Endothelial cell (in vitro differentiated cells): ENCODE measurements around the gene PLD6. TPM values are rescaled to one million over a fixed set of nuclear protein-coding genes. Genes with fewer than 3 reads are reported as not detected.

ENCODE experiments used
- DNase-seq: peaks from one replicate; pipeline ENCODE4 v3.0.0; 2021; ENCODE audit warnings: low spot score
- H3K27ac Mint-ChIP-seq: one replicate; pipeline ENCODE4 v1.8.0; 2021; ENCODE audit warnings: mixed read lengths, inconsistent platforms; ENCODE audit not compliant: unreplicated experiment
- H3K27me3 Mint-ChIP-seq: one replicate; pipeline ENCODE4 v1.8.0; 2021; ENCODE audit warnings: mild to moderate bottlenecking, moderate library complexity, mixed read lengths, inconsistent platforms; ENCODE audit not compliant: unreplicated experiment
- H3K36me3 Mint-ChIP-seq: one replicate; pipeline ENCODE4 v1.8.0; 2021; ENCODE audit warnings: mild to moderate bottlenecking, low read depth, mixed read lengths, inconsistent platforms; ENCODE audit not compliant: unreplicated experiment
- H3K4me1 Mint-ChIP-seq: one replicate; pipeline ENCODE4 v1.8.0; 2021; ENCODE audit warnings: mild to moderate bottlenecking, mixed read lengths, inconsistent platforms; ENCODE audit not compliant: unreplicated experiment
- H3K4me3 Mint-ChIP-seq: one replicate; pipeline ENCODE4 v1.8.0; 2021; ENCODE audit warnings: mild to moderate bottlenecking, mixed read lengths, inconsistent platforms; ENCODE audit not compliant: unreplicated experiment
- H3K9me3 Mint-ChIP-seq: one replicate; pipeline ENCODE4 v1.8.0; 2021; ENCODE audit warnings: mixed read lengths, inconsistent platforms; ENCODE audit not compliant: unreplicated experiment
- total RNA-seq: library from RNA; stranded (reverse); fragmentation: NEBNext Ultra II Directional; extraction: Animal tissue kit (Norgen Biotek cat#: 25700); gene quantifications from one replicate; pipeline ENCODE4 v1.2.1, GENCODE V29; 2021; ENCODE audit not compliant: unreplicated experiment
- TF ChIP-seq, protein P1 (sequence below): fragments of 200-600 bp; sonication (generic); IDR thresholded peaks from one replicate; pipeline ENCODE4 v1.5.0; 2021; ENCODE audit warnings: antibody characterized with exemption; ENCODE audit not compliant: unreplicated experiment

PLD6 gene
- total RNA-seq, 1 donor from 2014 or later = 0.21 TPM

DNA sequence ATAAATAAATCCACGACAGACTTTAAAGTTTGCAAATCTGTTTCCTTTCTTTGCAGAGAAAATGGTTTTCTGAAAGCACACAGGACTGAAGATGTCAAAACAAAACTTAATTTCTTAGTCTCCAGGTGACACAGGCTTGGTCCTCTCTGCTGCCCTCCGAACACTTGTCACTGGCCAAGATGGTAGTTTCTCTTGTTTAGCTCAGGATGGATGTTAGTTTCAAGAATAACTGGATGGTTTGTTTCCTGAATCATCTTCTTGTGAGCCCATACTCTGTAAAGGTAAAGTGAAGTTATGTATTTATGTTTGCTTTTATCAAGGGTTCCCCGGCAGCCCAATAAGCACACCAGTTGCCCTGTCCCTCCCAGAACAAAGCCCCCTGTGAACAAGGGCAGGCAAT, 40.7 kb upstream of the PLD6 start:
- Mint-ChIP-seq H3K36me3 (peaks cover 15% of the 10 kb centered on the region), H3K27me3 (no peaks in the 10 kb centered on the region), H3K4me3 (no peak overlapping the region), H3K4me1 (no peaks in the 10 kb centered on the region), H3K27ac (no peak overlapping the region), H3K9me3 (no peaks in the 10 kb centered on the region)
- DNase-seq = no peak
- TF ChIP-seq, protein P1, sequence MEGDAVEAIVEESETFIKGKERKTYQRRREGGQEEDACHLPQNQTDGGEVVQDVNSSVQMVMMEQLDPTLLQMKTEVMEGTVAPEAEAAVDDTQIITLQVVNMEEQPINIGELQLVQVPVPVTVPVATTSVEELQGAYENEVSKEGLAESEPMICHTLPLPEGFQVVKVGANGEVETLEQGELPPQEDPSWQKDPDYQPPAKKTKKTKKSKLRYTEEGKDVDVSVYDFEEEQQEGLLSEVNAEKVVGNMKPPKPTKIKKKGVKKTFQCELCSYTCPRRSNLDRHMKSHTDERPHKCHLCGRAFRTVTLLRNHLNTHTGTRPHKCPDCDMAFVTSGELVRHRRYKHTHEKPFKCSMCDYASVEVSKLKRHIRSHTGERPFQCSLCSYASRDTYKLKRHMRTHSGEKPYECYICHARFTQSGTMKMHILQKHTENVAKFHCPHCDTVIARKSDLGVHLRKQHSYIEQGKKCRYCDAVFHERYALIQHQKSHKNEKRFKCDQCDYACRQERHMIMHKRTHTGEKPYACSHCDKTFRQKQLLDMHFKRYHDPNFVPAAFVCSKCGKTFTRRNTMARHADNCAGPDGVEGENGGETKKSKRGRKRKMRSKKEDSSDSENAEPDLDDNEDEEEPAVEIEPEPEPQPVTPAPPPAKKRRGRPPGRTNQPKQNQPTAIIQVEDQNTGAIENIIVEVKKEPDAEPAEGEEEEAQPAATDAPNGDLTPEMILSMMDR = no peak

DNA sequence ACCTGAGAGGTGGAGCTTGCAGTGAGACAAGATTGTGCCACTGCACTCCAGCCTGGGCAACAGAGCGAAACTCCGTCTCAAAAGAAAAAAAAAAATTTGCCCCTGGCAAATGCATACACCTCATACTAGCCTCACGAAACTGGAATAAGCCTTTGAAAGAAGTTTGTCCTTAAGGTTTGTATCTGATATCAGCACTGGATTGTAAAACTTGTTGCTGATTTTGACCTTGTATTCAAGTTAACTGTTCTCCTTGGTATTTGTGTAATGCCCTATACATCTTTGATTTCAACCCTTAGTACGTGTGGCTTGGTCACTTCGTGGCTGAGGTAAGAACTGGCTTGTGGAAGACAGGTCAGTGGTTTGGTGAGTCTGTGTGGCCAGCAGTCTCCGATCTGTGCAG, 37.0 kb upstream of the PLD6 start:
- H3K9me3 Mint-ChIP-seq = no peaks in the 10 kb centered on the region
- no peak for DNase-seq
- no peaks in the 10 kb centered on the region for H3K27me3 Mint-ChIP-seq
- no peak overlapping the region for H3K27ac Mint-ChIP-seq
- H3K4me1 Mint-ChIP-seq = no peaks in the 10 kb centered on the region
- peaks cover 12% of the 10 kb centered on the region for H3K36me3 Mint-ChIP-seq
- no peak overlapping the region for H3K4me3 Mint-ChIP-seq
- TF ChIP-seq, protein P1 = no peak

DNA sequence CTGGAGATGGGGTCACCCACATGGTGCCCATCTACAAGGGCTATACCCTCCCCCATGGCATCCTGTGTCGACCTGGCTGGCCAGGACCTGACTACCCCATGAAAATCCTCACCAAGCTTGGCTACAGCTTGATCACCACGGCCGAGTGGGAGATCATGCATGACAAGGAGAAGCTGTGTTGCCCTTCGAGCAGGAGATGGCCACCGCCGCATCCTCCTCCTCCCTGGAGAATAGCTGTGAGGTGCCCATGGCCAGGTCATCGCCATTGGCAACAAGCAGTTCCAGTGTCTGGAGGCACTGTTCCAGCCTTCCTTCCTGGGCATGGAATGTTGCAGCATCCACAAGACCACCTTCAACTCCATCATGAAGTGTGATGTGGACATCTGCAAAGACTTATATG, 36.1 kb upstream of the PLD6 start:
- H3K36me3 Mint-ChIP-seq = peaks cover 9% of the 10 kb centered on the region
- no peaks in the 10 kb centered on the region for H3K9me3 Mint-ChIP-seq
- DNase-seq = no peak
- H3K27ac Mint-ChIP-seq = no peak overlapping the region
- no peaks in the 10 kb centered on the region for H3K27me3 Mint-ChIP-seq
- H3K4me1 Mint-ChIP-seq = no peaks in the 10 kb centered on the region
- H3K4me3 Mint-ChIP-seq = no peak overlapping the region
- TF ChIP-seq, protein P1 = no peak

DNA sequence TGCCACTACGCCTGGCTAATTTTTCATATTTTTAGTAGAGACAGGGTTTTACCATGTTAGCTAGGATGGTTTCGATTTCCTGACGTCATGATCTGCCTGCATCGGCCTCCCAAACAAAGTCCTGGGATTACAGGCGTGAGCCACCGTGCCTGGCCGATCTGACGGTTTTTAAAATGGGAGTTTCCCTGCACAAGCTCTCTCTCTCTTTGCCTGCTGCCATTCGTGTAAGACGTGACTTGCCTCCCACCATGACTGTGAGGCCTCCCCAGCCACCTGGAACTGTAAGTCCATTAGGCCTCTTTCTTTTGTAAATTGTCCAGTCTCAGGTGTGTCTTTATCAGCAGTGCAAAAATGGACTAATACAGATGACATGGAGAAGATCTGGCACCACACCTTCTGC, 35.5 kb upstream of the PLD6 start:
- Mint-ChIP-seq H3K4me3 (no peak overlapping the region), H3K27ac (no peak overlapping the region), H3K36me3 (peaks cover 3% of the 10 kb centered on the region), H3K4me1 (no peaks in the 10 kb centered on the region), H3K9me3 (no peaks in the 10 kb centered on the region), H3K27me3 (no peaks in the 10 kb centered on the region)
- TF ChIP-seq, protein P1 = no peak
- no peak for DNase-seq

DNA sequence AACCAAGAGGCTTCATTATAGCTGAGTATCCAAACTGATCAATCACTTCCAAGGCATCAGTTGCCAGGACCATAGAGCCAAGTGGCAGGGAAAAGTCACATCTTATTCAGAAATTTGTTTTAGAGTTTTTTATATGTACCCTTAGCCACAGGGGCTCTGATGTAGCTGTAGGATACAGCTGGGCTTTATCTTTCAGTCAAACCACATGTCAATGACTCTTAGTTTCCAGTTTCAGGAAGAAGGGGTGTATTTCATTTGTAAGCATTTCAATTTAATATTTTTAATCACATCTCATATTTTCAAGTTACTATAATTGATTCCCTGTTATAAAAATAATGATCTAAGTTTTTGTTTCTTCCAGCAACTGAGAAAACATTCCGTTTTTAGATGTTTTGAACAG, 33.7 kb upstream of the PLD6 start:
- TF ChIP-seq, protein P1 = no peak
- Mint-ChIP-seq H3K4me1 (peaks cover 8% of the 10 kb centered on the region), H3K27ac (no peak overlapping the region), H3K4me3 (no peak overlapping the region), H3K9me3 (no peaks in the 10 kb centered on the region), H3K36me3 (peaks cover 4% of the 10 kb centered on the region), H3K27me3 (no peaks in the 10 kb centered on the region)
- no peak for DNase-seq
